HuH-7.5 (cell line): ENCODE measurements around the gene CLRN3.

Experiments used
- DNase-seq: peaks from one replicate; pipeline ENCODE4 v3.0.0; 2011; ENCODE audit warnings: low spot score

CLRN3 gene

DNA sequence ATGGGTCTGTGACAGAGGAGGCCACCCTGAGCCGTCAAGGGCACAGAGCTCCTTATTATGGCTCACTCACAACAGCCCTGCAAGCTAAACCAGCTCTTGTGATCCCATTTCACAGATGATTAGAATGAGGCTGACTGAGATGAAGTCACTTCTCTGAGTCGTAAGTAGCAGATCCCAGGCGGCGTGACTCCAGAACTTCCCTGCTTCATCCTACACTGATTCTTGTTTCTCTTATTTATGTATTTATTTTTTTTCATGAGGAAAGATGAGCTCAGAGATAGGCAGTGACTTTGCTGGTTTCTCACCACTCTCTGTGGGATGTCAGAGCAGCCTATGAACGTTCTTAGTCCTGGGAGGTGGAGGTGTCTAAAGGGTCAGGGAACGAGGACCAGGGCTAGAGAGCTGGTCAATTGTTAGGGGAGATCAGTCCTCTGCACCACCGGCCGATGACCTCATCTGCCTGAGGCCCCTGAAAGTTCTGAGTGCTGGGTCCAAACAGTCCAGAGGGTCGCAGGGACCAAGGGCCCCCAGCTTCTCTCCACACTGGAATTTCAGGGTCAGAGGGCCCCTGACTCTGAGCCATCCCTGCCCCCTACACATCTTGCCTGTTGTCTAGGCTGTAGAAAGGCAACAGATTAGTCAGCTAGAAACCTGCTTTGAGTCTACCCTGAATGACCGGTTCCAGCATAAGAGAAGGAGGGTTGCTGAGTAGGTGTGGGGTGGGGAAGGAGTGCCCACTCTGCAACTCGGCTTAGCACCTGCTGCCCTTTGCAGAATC is 17.9 kb downstream of the CLRN3 start:
- DNase-seq, result no peak

DNA sequence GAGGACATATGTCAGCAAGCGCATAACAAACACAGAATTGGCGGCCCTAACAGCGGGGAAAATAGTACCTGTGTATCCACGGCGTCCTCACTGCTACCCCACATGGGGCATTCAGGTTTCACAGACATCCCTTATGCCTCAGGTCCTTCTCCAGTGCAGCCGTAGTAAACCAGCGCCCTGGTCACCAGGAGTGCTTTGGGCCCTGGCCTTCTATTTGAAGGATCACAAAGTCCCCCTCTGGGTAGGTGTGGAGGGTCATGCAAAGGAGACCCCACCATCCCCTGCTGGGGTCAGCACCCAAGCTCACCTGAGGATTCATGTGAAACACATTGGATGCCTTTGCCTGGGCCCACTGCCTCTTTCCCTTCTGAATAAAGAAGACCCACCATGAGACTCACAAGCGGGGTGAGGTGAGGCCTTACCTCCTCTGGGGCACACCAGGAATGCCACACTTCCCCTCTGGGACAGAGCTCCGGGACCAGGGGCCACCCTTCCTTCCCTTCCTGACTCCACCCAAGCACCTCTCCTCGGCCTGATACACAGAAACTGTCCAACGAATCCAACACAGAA is 18.8 kb downstream of the CLRN3 start:
- no peak for DNase-seq

DNA sequence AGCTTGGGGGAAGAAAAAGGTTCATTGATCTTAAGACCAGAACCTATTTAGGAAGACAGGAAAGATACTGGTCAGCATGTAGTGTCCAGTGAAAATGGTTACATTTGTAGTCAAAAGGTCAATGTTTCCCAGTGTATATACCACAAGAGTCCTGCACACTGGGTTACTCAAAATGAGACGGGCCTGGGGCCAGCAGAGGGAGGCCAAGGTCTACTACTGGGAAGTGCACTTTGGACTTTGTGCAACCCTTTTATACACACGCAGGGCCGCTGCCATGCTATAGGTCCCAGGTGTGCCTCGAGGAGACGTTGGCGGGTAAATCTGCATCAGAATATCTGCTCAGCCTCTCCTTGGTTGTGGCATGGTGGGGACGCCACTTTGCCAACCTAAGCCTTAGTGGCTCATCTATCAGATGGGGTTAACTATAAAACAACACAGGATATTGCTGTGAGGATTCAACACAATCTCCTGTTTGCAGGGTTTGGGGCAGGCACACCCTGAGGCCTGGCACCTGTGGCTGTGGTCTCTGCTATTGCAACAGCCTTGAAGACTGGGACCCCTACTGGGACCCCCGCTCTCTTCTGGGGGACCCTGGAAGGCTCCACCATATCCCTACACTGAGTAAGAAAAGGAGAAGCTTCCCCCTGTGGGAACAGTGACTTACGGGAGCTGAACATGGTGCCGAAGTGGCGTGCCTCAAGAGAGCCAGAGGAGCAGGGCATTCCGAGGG is 19.7 kb downstream of the CLRN3 start:
- DNase-seq, result peak; percentile 32

DNA sequence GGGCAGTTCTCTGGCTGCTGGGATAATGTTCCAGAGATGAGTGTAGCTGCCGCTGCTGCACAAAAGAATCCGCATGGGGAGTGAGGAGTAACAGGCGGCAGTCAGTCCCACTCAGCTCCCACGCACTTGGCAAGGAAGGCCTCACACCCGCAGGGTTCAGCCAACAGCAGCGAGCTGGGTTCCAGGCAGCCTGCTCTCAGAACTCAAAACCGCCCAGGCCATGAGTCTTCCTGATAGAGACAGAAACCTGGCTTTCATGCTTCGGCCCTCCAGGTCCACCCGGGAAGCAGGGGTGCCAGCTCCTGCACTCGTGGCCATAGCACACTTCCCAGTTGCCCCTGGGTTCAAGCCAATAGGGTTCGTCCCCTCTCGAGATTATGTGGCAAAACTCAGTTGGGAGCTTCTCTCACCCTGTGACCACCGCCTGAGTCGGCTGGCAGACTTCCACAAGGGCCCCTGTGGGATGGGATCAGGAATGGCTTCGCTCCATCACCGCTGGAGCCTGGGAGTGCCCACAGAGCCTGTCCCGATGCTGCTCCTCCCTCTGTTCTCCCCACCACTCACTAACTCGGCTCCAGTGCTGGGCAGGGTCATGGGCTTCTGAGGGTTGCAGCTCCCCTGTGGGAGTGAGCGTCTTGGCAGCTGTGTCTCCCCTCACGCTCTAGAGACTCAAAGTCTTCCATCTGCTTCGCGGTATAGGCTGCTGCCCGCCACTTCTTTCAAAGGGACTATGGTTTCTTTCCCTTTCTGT is 20.6 kb downstream of the CLRN3 start:
- no peak for DNase-seq

DNA sequence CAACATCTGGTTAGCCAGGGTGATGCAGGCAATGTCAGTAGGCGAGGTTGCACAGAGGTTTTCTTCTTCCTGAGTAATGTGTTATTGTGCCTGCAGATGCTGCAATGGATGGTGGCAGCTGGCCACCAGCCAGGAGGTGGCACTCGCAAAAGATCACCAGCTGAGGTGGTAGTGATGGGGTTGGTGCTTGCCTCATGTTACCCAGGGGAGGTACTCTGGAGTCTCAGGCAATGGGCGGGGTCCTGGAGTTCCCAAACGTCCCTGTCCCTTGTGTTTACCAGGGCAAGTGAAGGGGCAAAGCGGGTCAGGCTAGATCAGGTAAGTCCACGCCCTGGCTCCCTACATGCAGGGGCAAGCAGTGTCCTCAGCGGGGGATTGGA is 21.1 kb downstream of the CLRN3 start:
- no peak for DNase-seq

DNA sequence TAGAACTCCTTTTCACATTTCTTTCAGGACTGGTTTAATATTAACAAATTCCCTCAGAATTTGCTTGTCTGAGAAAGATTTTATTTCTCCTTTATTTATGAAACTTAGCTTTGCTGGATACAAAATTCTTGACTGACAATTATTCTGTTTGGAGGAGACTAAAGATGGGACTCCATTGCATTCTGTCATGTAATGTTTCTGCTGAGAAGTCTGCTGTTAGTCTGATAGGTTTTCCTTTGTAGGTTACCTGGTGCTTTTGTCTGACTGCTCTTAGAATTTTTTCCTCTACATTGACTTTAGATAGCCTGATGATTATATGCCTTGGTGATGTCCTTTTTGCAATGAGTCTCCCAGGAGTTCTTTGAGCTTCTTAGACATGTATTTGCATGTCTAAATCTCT is 23.4 kb downstream of the CLRN3 start:
- no peak for DNase-seq

DNA sequence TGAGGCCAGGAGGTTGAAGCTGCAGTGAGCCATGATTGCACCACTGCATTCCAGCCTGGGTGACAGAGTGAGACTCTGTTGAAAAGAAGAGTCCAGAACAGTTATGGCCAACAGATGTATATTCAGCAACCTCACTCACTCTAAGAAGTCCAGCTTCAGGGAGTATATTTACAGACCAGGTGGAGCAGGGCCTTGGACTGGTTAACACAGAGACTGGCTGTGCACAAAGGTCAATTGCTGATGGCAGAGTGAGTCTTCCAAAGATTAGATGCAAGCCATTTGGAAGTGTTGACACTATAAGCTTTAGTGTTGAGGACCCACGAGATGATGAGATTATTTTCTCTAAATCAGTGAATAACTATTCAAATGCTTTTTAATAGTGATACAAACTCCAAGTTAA is 24.9 kb downstream of the CLRN3 start:
- DNase-seq, result no peak

DNA sequence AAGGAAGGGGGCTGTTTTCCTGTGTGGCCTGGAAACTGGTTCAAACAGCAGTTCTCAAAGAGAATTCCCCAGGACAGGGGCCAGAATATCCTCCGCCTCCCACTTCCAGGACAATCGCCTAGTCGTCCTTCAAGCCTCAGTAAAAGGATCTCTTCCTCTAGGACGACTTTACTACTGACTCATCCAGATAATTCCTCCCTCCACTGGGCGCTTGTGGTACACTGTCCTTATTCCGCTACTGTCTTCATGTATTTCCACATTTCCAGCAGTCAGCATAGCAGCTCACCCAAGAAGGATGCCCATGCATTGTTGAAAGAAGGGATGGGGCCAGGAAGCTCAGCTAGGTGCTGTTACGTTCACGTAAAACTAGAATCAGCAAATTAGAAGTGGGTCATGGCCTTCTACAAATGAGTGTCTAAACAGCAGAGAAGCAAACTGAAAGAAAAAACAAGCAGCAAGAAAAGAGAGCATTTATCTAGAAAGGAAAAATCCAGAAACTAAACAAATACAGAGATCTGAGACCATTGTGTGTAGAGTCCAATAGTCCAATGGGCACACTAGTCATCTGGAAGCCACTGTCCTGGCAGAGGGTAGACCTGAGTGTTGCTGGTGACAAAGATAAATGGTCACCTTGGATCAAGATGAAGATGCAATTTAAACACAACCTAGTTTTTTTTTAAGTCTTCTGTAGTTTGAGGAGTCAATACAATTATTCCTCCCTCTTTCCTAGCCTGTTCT is 26.3 kb downstream of the CLRN3 start:
- no peak for DNase-seq

DNA sequence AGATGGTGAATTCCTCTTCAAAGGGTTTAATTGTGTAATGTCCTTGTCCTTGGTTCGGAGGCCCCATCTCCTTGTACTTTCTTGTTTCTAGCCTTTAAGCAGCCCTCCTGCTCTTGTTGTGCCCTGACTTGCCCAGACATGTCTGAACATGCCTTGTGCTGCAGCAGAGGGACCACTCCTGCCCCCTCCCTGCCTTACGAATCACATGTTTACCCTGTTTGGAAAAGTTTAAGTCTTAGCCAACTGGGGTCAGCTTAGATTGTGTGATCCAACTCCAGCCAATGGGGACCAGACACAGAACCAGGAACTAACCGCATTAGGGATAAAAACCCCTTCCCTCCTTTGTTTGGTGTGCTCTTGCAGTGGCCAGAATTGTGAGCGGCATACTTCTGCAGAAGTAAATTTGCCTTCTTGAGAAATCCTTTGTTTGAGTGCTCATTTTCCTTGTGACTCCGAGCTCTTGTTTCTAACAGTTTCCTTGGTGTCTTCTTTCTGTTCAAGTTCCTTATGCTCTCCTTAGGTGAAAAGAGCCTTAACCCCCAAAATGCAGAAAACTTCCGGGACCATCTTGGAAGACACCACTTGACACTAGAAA is 29.4 kb downstream of the CLRN3 start:
- no peak for DNase-seq

DNA sequence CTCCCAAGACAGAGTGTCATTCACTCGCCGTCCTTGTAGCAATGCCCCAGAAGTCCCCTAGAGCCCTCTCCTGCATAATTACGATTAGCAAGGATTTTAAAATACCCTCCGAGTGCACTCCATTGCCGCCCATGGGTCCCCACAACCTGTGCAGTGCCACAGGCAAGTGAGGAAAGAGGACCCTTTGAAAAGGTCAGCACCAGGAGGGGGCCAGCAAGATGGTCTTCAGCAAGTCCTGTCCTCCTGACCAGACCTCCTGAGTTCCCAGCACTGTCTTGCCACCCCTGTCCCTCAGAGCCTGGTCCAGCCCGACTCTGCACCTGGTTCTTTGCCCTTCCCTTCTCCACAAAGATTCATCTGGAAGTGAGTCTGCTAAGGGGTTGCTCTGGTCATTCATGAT is 32.1 kb downstream of the CLRN3 start:
- no peak for DNase-seq

DNA sequence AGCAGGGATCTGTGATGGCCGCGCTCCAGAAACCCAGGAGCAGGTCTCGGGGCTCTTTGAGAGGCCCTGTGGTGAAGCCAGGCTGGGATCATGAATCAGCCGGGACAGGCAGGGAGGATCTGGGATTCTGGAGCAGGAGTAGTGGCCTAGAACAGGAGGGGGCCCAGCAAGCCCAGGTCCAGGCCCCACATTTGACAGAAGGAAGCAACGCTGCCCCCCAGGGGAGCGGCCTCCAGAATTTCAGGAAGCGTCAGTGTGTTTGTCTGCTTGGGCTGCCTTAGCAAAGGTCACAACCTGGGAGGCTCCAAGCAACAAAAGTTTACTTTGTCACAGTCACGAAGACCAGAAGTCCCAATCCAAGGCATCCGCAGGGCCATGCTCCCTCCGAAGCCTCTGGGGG is 36.8 kb downstream of the CLRN3 start:
- DNase-seq, result no peak

DNA sequence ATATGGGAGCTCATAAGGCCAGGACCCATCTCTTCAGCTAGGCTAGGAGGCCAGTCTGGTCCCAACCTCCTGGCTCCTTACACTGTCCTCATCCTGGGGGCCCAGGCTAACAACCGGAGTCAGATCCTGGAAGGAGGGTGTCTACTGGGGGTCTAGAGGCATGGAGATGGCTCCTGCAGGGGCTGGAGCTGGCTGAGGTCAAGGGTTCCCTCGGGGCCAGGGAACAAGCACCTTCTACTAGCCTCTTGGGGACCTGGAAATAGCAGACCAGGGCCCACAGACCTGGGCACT is 37.2 kb downstream of the CLRN3 start:
- no peak for DNase-seq

DNA sequence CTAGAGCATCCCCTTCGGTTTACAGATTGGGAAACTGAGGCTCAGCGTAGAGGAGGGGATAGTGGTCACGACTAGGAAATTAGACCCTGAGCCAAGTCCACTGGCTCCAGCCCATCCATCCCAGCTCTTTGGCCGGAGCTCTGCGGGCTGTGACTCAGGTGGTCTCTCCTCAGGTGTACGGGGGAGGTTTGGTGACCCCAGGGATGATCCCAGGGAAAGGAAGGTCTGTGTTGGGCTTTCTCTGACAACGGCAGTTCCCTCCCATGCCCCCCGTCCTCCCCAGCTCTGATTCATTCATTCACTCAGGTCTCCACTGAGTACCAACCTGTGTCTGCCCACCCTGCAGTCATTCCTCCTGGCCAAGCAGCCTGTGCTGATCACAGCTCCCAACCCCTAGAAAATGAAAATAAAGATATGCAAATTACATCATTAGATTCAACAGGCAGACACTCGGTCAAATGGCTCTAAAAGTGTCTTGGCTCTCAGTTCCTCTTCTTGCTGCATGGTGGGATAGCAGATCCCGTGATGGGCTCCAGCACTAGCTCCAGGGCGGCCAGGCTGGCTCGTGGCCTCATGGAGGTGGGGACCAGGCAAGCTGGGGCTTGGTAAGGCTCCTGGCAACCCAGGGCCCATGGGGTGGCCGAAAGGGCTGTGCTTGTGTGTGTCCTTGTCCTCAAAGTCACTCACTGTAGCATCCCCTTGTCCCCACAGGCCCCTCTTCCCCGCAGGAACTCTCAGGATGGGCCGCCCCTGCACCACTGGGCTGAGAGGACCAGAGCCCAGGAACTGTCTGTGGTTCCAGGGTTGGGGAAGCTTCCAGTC is 37.8 kb downstream of the CLRN3 start:
- no peak for DNase-seq

DNA sequence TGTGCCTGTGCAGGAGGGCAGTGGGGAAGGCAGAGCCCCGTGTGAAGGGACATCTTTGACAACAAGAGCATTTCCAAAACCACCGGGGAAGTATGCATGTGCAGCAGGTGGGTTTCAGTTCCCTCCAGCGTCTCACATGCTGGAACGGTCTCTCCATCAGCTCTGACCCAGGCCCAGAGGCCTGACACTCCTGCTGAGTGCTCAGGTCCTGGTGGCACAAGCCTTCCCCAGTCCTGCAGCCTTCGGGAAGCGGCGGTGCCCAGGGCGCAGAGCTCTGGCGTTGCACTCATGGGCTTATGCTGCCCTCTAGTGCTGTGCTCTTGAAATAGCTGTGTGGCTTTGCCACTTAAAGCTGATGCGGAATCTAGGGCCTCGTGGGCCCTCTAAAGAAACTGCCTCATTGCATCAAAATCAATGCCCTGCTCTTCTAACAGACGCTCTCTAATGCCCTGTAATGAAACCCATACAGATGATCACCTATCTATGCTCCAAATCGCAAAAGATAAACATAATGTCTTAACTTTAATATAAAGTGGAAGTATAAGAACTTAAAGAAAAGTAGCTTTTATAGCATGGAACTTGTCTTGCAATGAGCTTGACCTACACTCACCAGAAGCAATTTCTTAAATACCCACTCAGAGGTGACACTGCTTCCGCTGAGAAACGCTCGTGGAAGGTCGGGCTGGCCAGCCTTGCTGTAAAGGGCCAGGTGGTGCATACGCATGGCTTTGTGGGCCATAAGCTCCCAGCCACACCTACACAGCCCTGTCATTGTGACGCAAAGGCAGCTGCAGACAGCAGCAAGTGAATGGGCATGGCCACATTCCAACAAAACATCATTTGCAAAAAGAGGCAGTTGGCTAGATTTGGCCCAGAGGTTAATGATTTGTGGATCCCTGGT is 38.6 kb downstream of the CLRN3 start:
- peak; percentile 74 for DNase-seq

DNA sequence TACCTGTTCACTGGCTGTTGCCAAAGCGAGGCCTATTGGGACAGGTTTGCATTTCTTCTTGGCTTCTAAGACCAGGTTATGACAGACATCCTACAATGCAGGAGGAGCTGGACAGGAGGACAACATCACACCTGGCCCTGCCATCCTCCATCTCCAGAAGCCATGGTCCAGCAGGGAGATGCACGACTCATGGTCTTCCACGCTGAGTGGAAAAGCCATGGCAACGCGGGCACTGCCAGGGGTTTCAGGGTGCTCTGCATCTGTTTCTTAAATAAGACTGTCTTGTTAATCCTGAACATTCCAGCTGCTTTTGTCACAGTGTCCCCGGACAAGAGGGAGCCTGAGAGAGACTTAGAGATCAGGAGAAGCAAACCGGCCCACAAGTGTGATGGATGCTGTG is 40.3 kb downstream of the CLRN3 start:
- DNase-seq, result no peak

DNA sequence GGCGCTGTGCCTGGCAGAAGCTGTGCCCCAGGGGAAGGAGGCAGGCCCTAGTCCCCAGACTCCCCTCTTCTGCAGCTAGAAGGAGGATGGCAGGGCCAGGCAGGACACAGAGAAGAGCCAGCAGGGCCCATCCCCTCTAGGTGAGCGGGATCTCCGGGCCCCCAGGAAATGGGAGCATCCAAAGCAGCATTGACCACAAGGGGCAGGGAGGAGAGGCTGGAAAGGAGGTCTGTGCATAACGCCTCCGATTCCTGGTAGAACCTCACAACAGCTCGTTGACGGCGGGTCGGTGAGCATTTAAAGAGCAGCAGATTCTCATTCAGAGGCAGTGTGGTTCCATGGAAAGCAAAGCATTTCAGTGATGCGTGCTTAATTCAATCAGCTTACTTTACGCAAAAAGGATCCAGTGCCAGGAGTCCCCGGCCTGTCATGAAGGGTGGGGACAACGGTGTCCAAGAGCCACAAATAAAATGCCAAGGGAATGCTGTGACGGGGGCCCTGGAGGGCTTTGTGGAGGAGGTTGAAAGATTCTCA is 41.0 kb downstream of the CLRN3 start:
- no peak for DNase-seq

DNA sequence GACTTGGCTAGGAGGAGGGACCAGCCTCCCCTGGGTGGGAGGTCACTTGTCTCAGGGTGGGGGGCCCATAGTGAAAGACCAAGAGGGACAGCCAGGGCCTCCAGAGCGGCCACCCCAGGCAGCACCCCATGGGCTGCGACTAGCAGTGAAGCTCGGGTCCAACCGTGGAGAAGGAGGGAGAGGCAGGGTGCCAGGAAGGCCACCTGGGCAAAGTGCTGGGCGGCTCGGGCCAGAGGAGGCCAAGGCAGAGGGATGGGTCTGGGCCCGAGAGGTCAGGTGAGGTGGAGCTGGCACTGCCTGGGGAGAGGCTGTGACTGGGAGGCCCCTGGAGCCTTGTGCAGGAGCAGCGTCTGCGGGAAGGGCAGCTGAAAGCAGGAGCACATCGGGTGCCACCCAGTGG is 41.8 kb downstream of the CLRN3 start:
- no peak for DNase-seq

DNA sequence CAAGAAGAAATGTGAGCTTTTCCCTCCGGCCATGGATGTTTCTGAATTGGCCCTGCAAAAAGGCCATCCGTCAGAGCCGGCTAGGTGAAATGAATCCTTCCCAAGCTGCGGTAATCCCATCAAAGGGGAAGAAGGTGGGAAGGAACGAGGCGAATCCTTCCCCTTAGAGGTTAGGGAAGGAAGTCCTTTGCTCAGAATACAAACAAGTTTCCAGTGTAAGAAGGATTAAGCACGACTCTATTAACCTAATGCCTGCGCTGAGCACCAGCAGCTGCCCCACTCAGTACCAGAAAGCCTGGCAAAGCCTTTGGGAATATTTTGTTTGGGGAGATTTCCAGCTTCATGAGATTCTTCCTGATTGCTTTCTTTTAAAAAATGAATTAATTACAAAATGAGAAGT is 42.8 kb downstream of the CLRN3 start:
- DNase-seq, result no peak

DNA sequence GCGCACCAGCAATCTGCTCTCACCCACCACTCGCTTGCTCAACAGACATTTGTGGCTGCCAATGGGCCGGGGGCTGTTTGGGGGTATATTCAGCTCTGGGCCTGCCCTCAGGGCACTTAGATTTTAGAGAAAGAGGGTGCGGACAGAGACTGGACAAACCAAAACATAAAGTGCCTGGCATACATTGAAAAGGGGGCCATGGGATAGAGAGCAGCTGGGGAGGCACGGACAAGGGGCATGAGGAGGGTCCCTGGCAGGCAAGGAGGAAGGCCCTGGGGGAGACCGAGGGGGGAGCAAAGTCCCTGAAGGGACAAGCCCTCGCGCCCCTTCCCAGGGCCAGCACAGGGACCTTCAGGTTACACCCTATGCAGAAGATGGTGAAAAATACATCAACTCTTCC is 43.5 kb downstream of the CLRN3 start:
- DNase-seq, result no peak

DNA sequence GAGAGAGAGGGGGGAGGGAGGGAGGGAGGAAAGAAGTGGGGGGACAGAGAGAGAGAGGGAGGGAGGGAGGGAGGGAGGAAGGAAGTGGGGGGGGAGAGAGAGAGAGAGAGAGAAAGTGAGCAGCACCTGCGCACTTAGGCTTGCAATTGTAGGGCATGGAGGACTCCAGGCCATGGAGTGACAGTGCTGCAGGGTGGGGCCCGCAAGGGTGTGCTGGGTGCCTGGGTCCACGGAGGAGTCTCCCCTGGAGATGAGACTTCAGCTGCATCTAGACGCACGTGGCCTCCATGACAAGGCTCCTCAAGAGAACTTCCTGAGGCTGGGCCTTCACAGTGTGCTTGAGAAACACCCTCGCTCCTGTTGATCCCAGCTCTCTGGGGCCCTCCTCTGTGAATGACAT is 44.5 kb downstream of the CLRN3 start:
- DNase-seq, result no peak
